Endothelial cell of umbilical vein (primary cell): Measurements from ENCODE around the gene C10orf143.

Experiments
- EZH2 ChIP-seq: IDR thresholded peaks from 2 replicates; pipeline ENCODE4 v1.6.1; 2012; ENCODE audit warnings: borderline replicate concordance, low read depth, mild to moderate bottlenecking, moderate library complexity, low read length, inconsistent platforms; ENCODE audit not compliant: severe bottlenecking
- FOS ChIP-seq: IDR thresholded peaks from 2 replicates; pipeline ENCODE4 v1.6.1; 2011; ENCODE audit warnings: mild to moderate bottlenecking, low read length, moderate library complexity, borderline replicate concordance; ENCODE audit not compliant: insufficient read depth
- JUN ChIP-seq: IDR thresholded peaks from 2 replicates; pipeline ENCODE4 v1.6.1; 2011; ENCODE audit warnings: borderline replicate concordance, low read depth; ENCODE audit not compliant: insufficient read length, insufficient read depth
- MYC ChIP-seq: IDR thresholded peaks from one replicate; pipeline ENCODE4 v1.6.1; 2011; ENCODE audit warnings: mild to moderate bottlenecking, low read depth, low read length
- POLR2A ChIP-seq: IDR thresholded peaks from 2 replicates; pipeline ENCODE4 v1.6.1; 2012; ENCODE audit warnings: low read depth, mild to moderate bottlenecking, control low read depth, low read length
- POLR2AphosphoS5 ChIP-seq: IDR thresholded peaks from 2 replicates; pipeline ENCODE4 v1.6.1; 2012; ENCODE audit warnings: low read depth, mild to moderate bottlenecking, control low read depth, low read length, moderate library complexity; ENCODE audit not compliant: insufficient read depth
- TF ChIP-seq, protein P1 (sequence below), 2 donors: IDR thresholded peaks; 1 replicate in 1 of 2; 2 replicates in 1 of 2; pipeline ENCODE4 v1.5.1; 2011; ENCODE audit warnings: low read length in 2 of 2, mild to moderate bottlenecking in 2 of 2, moderate library complexity in 2 of 2, control low read depth in 1 of 2, inconsistent platforms in 1 of 2, low read depth in 1 of 2; ENCODE audit not compliant: insufficient read depth in 1 of 2; ENCODE audit errors: extremely low read depth in 1 of 2
- TF ChIP-seq, protein P2 (sequence below): IDR thresholded peaks from 2 replicates; pipeline ENCODE4 v1.6.1; 2011; ENCODE audit not compliant: insufficient read depth, insufficient read length

DNA sequence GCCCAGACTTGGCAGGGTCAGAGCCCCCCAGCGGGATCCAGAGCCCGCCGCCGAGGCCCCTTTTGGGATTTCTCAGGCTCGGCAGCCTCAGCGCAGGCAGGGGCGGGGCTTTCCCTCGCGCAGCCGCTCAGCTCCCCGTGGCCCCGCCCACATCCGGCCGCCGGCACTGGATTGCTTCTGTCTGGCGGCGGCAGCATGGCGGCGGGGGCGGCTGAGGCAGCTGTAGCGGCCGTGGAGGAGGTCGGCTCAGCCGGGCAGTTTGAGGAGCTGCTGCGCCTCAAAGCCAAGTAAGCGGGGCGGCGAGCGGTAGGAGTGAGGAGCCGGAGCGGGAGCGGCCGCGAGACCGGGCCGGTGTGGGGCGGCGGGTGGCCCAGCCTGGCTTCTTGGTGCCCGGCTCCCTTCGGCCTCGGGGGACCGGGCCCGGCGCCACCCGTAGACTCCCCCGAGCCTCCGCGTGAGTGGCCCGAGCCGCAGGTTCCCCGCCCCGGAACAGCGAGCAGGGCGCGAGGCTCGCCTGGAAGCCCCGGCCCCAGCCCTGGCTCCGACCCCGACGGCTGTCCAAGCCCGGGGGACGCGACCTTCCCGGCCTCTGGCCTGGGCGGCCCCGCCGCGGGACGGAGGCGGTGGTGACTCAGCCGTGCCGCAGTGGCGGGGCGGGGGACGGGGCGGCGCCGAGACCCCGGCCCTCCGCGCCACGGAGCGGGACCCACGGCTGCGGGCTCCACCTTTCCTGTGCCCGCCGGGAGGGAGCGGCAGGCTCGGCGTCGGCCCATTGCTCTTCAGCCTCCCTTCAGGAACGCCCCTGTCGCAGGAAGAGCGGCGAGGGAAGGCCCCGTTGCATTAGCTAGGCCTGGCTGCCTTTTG is 25.8 kb upstream of the C10orf143 start, which contains the start of gene GLRX3:
- TF ChIP-seq, protein P1, sequence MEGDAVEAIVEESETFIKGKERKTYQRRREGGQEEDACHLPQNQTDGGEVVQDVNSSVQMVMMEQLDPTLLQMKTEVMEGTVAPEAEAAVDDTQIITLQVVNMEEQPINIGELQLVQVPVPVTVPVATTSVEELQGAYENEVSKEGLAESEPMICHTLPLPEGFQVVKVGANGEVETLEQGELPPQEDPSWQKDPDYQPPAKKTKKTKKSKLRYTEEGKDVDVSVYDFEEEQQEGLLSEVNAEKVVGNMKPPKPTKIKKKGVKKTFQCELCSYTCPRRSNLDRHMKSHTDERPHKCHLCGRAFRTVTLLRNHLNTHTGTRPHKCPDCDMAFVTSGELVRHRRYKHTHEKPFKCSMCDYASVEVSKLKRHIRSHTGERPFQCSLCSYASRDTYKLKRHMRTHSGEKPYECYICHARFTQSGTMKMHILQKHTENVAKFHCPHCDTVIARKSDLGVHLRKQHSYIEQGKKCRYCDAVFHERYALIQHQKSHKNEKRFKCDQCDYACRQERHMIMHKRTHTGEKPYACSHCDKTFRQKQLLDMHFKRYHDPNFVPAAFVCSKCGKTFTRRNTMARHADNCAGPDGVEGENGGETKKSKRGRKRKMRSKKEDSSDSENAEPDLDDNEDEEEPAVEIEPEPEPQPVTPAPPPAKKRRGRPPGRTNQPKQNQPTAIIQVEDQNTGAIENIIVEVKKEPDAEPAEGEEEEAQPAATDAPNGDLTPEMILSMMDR (IDR thresholded peaks at IDR 0.05; ENCODE audit: extremely low read depth in 1 of 2, insufficient read depth in 1 of 2, low read depth in 1 of 2, low read length in 2 of 2) = no peak
- TF ChIP-seq MYC = no peak
- peak; percentile 84 for TF ChIP-seq POLR2A
- TF ChIP-seq, protein P2, sequence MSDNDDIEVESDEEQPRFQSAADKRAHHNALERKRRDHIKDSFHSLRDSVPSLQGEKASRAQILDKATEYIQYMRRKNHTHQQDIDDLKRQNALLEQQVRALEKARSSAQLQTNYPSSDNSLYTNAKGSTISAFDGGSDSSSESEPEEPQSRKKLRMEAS = no peak
- TF ChIP-seq POLR2AphosphoS5 = peak; percentile 94
- no peak for TF ChIP-seq EZH2
- TF ChIP-seq JUN = no peak
- peak; percentile 41 for TF ChIP-seq FOS
